DOHH2 (cell line): ENCODE measurements around the gene MED27.

Experiments
- H3F3A ChIP-seq: fragments of 200-600 bp; sonication (generic), shearing (Covaris generic); 2 replicates; pipeline ENCODE4 v1.6.0; 2016; ENCODE audit warnings: antibody characterized with exemption, mild to moderate bottlenecking; ENCODE audit not compliant: control insufficient read depth, insufficient read depth
- H3K27ac ChIP-seq: fragments of 200-600 bp; sonication (generic); 2 replicates; pipeline ENCODE4 v1.5.1; 2014; ENCODE audit warnings: low read depth, mild to moderate bottlenecking, low read length, moderate library complexity
- H3K27me3 ChIP-seq: fragments of 200-600 bp; sonication (generic); 2 replicates; pipeline ENCODE4 v1.6.1; 2014; ENCODE audit warnings: mild to moderate bottlenecking, low read length, mixed read lengths; ENCODE audit not compliant: control insufficient read depth
- H3K36me3 ChIP-seq: fragments of 200-600 bp; sonication (generic); 2 replicates; pipeline ENCODE4 v1.6.1; 2014; ENCODE audit warnings: mild to moderate bottlenecking, low read length, moderate library complexity, mixed read lengths; ENCODE audit not compliant: control insufficient read depth
- H3K4me1 ChIP-seq: fragments of 200-600 bp; sonication (generic); 2 replicates; pipeline ENCODE4 v1.6.1; 2014; ENCODE audit warnings: mild to moderate bottlenecking, low read length, mixed read lengths; ENCODE audit not compliant: control insufficient read depth
- H3K4me2 ChIP-seq: fragments of 200-600 bp; sonication (generic); 2 replicates; pipeline ENCODE4 v1.6.0; 2014; ENCODE audit warnings: mild to moderate bottlenecking, low read length, moderate library complexity
- H3K4me3 ChIP-seq: fragments of 200-600 bp; sonication (generic); 2 replicates; pipeline ENCODE4 v1.5.1; 2014; ENCODE audit warnings: mild to moderate bottlenecking, low read length, mixed read lengths
- H3K79me2 ChIP-seq: fragments of 200-600 bp; sonication (generic); 2 replicates; pipeline ENCODE4 v1.6.1; 2014; ENCODE audit warnings: mild to moderate bottlenecking, low read length, mixed read lengths; ENCODE audit not compliant: control insufficient read depth
- H3K9me2 ChIP-seq: fragments of 200-600 bp; sonication (generic); replicated peaks from 2 replicates; pipeline ENCODE4 v1.6.1; 2014; ENCODE audit warnings: mild to moderate bottlenecking, low read length, mixed read lengths; ENCODE audit not compliant: control insufficient read depth
- H3K9me3 ChIP-seq: fragments of 200-600 bp; sonication (generic); 2 replicates; pipeline ENCODE4 v1.6.1; 2014; ENCODE audit warnings: antibody characterized with exemption, low read length, mixed read lengths; ENCODE audit not compliant: control insufficient read depth, insufficient read depth
- H4K20me1 ChIP-seq: fragments of 200-600 bp; sonication (generic); 2 replicates; pipeline ENCODE4 v1.6.0; 2014; ENCODE audit warnings: low read depth, mild to moderate bottlenecking, antibody characterized with exemption, low read length, moderate library complexity; ENCODE audit not compliant: control insufficient read depth, insufficient read depth
- CTCF ChIP-seq: fragments of 200-600 bp; sonication (generic); IDR thresholded peaks from one replicate; pipeline ENCODE4 v1.5.1; 2014; ENCODE audit warnings: antibody characterized with exemption, mild to moderate bottlenecking, low read depth, low read length; ENCODE audit not compliant: poor library complexity, severe bottlenecking
- EZH2phosphoT487 ChIP-seq: fragments of 200-600 bp; sonication (generic); IDR thresholded peaks from 2 replicates; pipeline ENCODE4 v1.6.1; 2017; ENCODE audit warnings: borderline replicate concordance, mild to moderate bottlenecking, antibody characterized with exemption, low read length, moderate library complexity, mixed read lengths

MED27 gene

GRCh38 chr9:132039284-132039683, 40.4 kb downstream of the MED27 start:
- H3K9me3 ChIP-seq: no peaks in the 10 kb centered on the region
- H3K79me2 ChIP-seq: peaks cover 37% of the 10 kb centered on the region
- TF ChIP-seq CTCF (no peak), EZH2phosphoT487 (no peak)
- H3K36me3 ChIP-seq: no peaks in the 10 kb centered on the region
- H3K4me2 ChIP-seq: no peak overlapping the region
- no peaks in the 10 kb centered on the region for H3F3A ChIP-seq
- H3K4me3 ChIP-seq: no peak overlapping the region
- peaks cover 17% of the 10 kb centered on the region for H3K4me1 ChIP-seq
- H3K27ac ChIP-seq: no peak overlapping the region
- no peaks in the 10 kb centered on the region for H3K9me2 ChIP-seq
- peaks cover 16% of the 10 kb centered on the region for H4K20me1 ChIP-seq
- no peaks in the 10 kb centered on the region for H3K27me3 ChIP-seq

GRCh38 chr9:132037458-132037857, 42.2 kb downstream of the MED27 start:
- Histone ChIP-seq H3F3A (no peaks in the 10 kb centered on the region), H3K27ac (no peak overlapping the region), H3K9me2 (no peaks in the 10 kb centered on the region), H3K4me2 (no peak overlapping the region), H3K79me2 (peaks cover 45% of the 10 kb centered on the region), H3K27me3 (no peaks in the 10 kb centered on the region), H3K9me3 (no peaks in the 10 kb centered on the region), H3K4me1 (peaks cover 19% of the 10 kb centered on the region), H3K36me3 (no peaks in the 10 kb centered on the region), H4K20me1 (peaks cover 16% of the 10 kb centered on the region), H3K4me3 (no peak overlapping the region)
- TF ChIP-seq EZH2phosphoT487 (no peak), CTCF (no peak)

- H3K27ac ChIP-seq: no peak overlapping the region
- no peaks in the 10 kb centered on the region for H3K36me3 ChIP-seq
- H3K79me2 ChIP-seq: peaks cover 52% of the 10 kb centered on the region
- no peaks in the 10 kb centered on the region for H3K9me3 ChIP-seq
- no peak for TF ChIP-seq CTCF
- H3K4me2 ChIP-seq: no peak overlapping the region
- no peak overlapping the region for H3K4me3 ChIP-seq
- peaks cover 16% of the 10 kb centered on the region for H4K20me1 ChIP-seq
- no peaks in the 10 kb centered on the region for H3F3A ChIP-seq
- no peaks in the 10 kb centered on the region for H3K27me3 ChIP-seq
- peaks cover 22% of the 10 kb centered on the region for H3K4me1 ChIP-seq
- no peaks in the 10 kb centered on the region for H3K9me2 ChIP-seq
Observed at GRCh38 chr9:132036521-132036920, 43.1 kb downstream of the MED27 start.

- peaks cover 16% of the 10 kb centered on the region for H4K20me1 ChIP-seq
Observed at GRCh38 chr9:132035679-132036078, 44.0 kb downstream of the MED27 start.

More at GRCh38 chr9:132035679-132036078, 44.0 kb downstream of the MED27 start:
- Histone ChIP-seq H3K36me3 (no peaks in the 10 kb centered on the region), H3K9me2 (no peaks in the 10 kb centered on the region), H3K27ac (no peak overlapping the region), H3F3A (no peaks in the 10 kb centered on the region), H3K27me3 (no peaks in the 10 kb centered on the region), H3K79me2 (peaks cover 58% of the 10 kb centered on the region), H3K4me3 (no peak overlapping the region), H3K4me2 (peak overlapping the region; percentile 21; the same call in 1 of the 2 replicates), H3K9me3 (no peaks in the 10 kb centered on the region), H3K4me1 (peaks cover 22% of the 10 kb centered on the region)
- TF ChIP-seq CTCF: no peak
- TF ChIP-seq EZH2phosphoT487: no peak
